ENCODE measurements around the gene KISS1R.

The KISS1R gene

GRCh38 chr19:907183-907853 is 9.8 kb upstream of the KISS1R start:
- Histone ChIP-seq H3K36me3 (ENCODE audit: control insufficient read depth, insufficient read depth, low read length) (no peaks in the 10 kb centered on the region), H3K4me3 (replicated peaks; ENCODE audit: low read depth, low read length) (no peak overlapping the region)
- TF ChIP-seq CTCF (IDR thresholded peaks at IDR 0.05; ENCODE audit: insufficient read depth, low read length, poor library complexity, severe bottlenecking) = no peak

GRCh38 chr19:911197-912033 is 5.7 kb upstream of the KISS1R start:
- TF ChIP-seq CTCF (IDR thresholded peaks at IDR 0.05; ENCODE audit: insufficient read depth, low read length, poor library complexity, severe bottlenecking) = no peak
- DNase-seq (ENCODE audit: extremely low read depth, insufficient read length) = no peak
- Histone ChIP-seq H3K27me3 (replicated peaks; ENCODE audit: control insufficient read depth, insufficient read depth, low read length) (no peaks in the 10 kb centered on the region), H3K36me3 (ENCODE audit: control insufficient read depth, insufficient read depth, low read length) (no peaks in the 10 kb centered on the region), H3K4me3 (replicated peaks; ENCODE audit: low read depth, low read length) (no peak overlapping the region)

More at GRCh38 chr19:907183-907853, 9.8 kb upstream of the KISS1R start:
- no peaks in the 10 kb centered on the region for H3K27me3 ChIP-seq (replicated peaks; ENCODE audit: control insufficient read depth, insufficient read depth, low read length)
- DNase-seq (ENCODE audit: extremely low read depth, insufficient read length) = peak; percentile 72

- Histone ChIP-seq H3K36me3 (ENCODE audit: control insufficient read depth, insufficient read depth, low read length) (no peaks in the 10 kb centered on the region), H3K27me3 (replicated peaks; ENCODE audit: control insufficient read depth, insufficient read depth, low read length) (no peaks in the 10 kb centered on the region), H3K4me3 (replicated peaks; ENCODE audit: low read depth, low read length) (peak overlapping the region; percentile 95)
- peak; percentile 57 for DNase-seq (ENCODE audit: extremely low read depth, insufficient read length)
- no peak for TF ChIP-seq CTCF (IDR thresholded peaks at IDR 0.05; ENCODE audit: insufficient read depth, low read length, poor library complexity, severe bottlenecking)
These were observed 4.7 kb upstream of the KISS1R start for GRCh38 chr19:912181-913079.

- Histone ChIP-seq H3K4me3 (replicated peaks; ENCODE audit: low read depth, low read length) (peak within 1 kb of the TSS; percentile 95), H3K36me3 (ENCODE audit: control insufficient read depth, insufficient read depth, low read length) (no peaks in the 10 kb centered on the region), H3K27me3 (replicated peaks; ENCODE audit: control insufficient read depth, insufficient read depth, low read length) (no peaks in the 10 kb centered on the region; the same call in 1 of the 2 replicates)
- no peak for TF ChIP-seq CTCF (IDR thresholded peaks at IDR 0.05; ENCODE audit: insufficient read depth, low read length, poor library complexity, severe bottlenecking)
- peak; percentile 80 for DNase-seq (ENCODE audit: extremely low read depth, insufficient read length)
These were observed 3.9 kb upstream of the KISS1R start, which contains the start of gene R3HDM4 for GRCh38 chr19:913080-913748. R3HDM4 (minus strand) TSS chr19:913219; CDS start chr19:913157, 62 bp downstream.
